PC-9 (cell line): ENCODE results near the gene KLHL6. TPM values are rescaled to one million over a fixed set of nuclear protein-coding genes. Genes with fewer than 3 reads are reported as not detected.

Source experiments
- BruUV-seq: library from RNA; stranded (reverse); fragments of 400-500 nt; replicated peaks from 2 replicates; lab custom pipeline; 2021; lab: Mats Ljungman, UMichigan
- CTCF ChIA-PET: fragments of 300-600 bp; sonication (Branson Sonifier 250); formaldehyde crosslinking; loops from one replicate; lab custom pipeline; 2022; ENCODE audit warnings: antibody characterized with exemption; lab: Charles Lee
- POLR2A ChIA-PET: fragments of 300-600 bp; sonication (Branson Sonifier 250); formaldehyde crosslinking; loops from one replicate; lab custom pipeline; 2022; ENCODE audit warnings: antibody characterized with exemption; ENCODE audit not compliant: unreplicated experiment; lab: Charles Lee
- DNase-seq, 2 experiments: peaks; one replicate each; pipeline versions ENCODE4 v3.0.0 to v3.0.0-alpha.2; 2015 to 2022; ENCODE audit warnings: mixed read lengths in 1 of 2
- H2AFZ ChIP-seq: fragments of 200-600 bp; sonication (generic); 2 replicates; pipeline ENCODE4 v1.8.1; 2017; ENCODE audit warnings: antibody characterized with exemption
- H3F3A ChIP-seq: fragments of 200-600 bp; sonication (generic); 2 replicates; pipeline ENCODE4 v1.8.1; 2017; ENCODE audit warnings: antibody characterized with exemption, mild to moderate bottlenecking, low read depth; ENCODE audit not compliant: insufficient read depth
- H3K27ac ChIP-seq: fragments of 200-600 bp; sonication (generic); 2 replicates; pipeline ENCODE4 v1.6.1; 2016; ENCODE audit warnings: mixed run types
- H3K27me3 ChIP-seq: fragments of 200-600 bp; sonication (generic); 2 replicates; pipeline ENCODE4 v1.6.1; 2016; ENCODE audit warnings: low read depth, mixed run types; ENCODE audit not compliant: insufficient read depth
- H3K36me3 ChIP-seq: fragments of 200-600 bp; sonication (generic); 2 replicates; pipeline ENCODE4 v1.6.1; 2016; ENCODE audit warnings: low read depth, mixed run types
- H3K4me1 ChIP-seq: fragments of 200-600 bp; sonication (generic); replicated peaks from 2 replicates; pipeline ENCODE4 v1.6.1; 2016; ENCODE audit warnings: mixed run types; ENCODE audit not compliant: insufficient read depth
- H3K4me2 ChIP-seq: fragments of 200-600 bp; sonication (generic); 2 replicates; pipeline ENCODE4 v1.6.1; 2017; ENCODE audit warnings: mixed run types
- H3K4me3 ChIP-seq: fragments of 200-600 bp; sonication (generic); 2 replicates; pipeline ENCODE4 v1.6.1; 2016; ENCODE audit warnings: mixed run types
- H3K79me2 ChIP-seq: fragments of 200-600 bp; sonication (generic); 2 replicates; pipeline ENCODE4 v1.6.1; 2017; ENCODE audit warnings: low read depth, mixed run types
- H3K9me2 ChIP-seq: fragments of 200-600 bp; sonication (generic); 2 replicates; pipeline ENCODE4 v1.8.1; 2017; ENCODE audit warnings: mild to moderate bottlenecking; ENCODE audit not compliant: insufficient read depth
- H3K9me3 ChIP-seq: fragments of 200-600 bp; sonication (generic); 2 replicates; pipeline ENCODE4 v1.8.1; 2016; ENCODE audit warnings: low read depth; ENCODE audit not compliant: insufficient read depth
- H4K20me1 ChIP-seq: fragments of 200-600 bp; sonication (generic); 2 replicates; pipeline ENCODE4 v1.8.1; 2017; ENCODE audit not compliant: insufficient read depth
- CTCF ChIP-seq: fragments of 200-600 bp; sonication (generic); conservative IDR thresholded peaks from 2 replicates; pipeline ENCODE4 v1.6.1; 2017; ENCODE audit warnings: mixed run types, antibody characterized with exemption, mild to moderate bottlenecking, moderate library complexity
- EZH2 ChIP-seq: fragments of 200-600 bp; sonication (generic); IDR thresholded peaks from 2 replicates; pipeline ENCODE4 v1.8.0; 2017; ENCODE audit warnings: antibody characterized with exemption, low read depth
- intact Hi-C: fragments of 100-400 bp; cut with micrococcal nuclease; formaldehyde crosslinking; loops from one replicate; pipeline ENCODE4 v1.10.0; 2022; ENCODE audit not compliant: unreplicated experiment
- total RNA-seq: library from RNA; stranded (reverse); gene quantifications from 2 replicates; pipeline ENCODE4 v1.2.3, GENCODE V29; 2021

Gene KLHL6
- total RNA-seq, 1 experiment from 2014 or later, result 0.04 TPM

GRCh38 chr3:183587336-183587735 is 31.8 kb upstream of the KLHL6 start:
- Histone ChIP-seq H3K9me2 (no peaks in the 10 kb centered on the region), H3K9me3 (no peaks in the 10 kb centered on the region), H3K79me2 (no peaks in the 10 kb centered on the region), H3K4me1 (no peaks in the 10 kb centered on the region), H4K20me1 (no peaks in the 10 kb centered on the region), H3K27ac (no peak overlapping the region), H3K4me2 (no peak overlapping the region), H3K4me3 (no peak overlapping the region), H3K27me3 (no peaks in the 10 kb centered on the region), H3K36me3 (no peaks in the 10 kb centered on the region), H3F3A (no peaks in the 10 kb centered on the region), H2AFZ (no peak overlapping the region)
- CTCF ChIA-PET, result interaction anchor here (0.6 kb wide), 1 partner anchor 585 kb away, joined by 3 read pairs; no protein-coding TSS in a partner anchor
- no TSS peak for BruUV-seq
- no peak for TF ChIP-seq EZH2
- no peak for TF ChIP-seq CTCF
- intact Hi-C loops, result no loop called here
- POLR2A ChIA-PET, result interaction anchor here (0.7 kb wide), 1 partner anchor 170 kb away, joined by 3 read pairs; no protein-coding TSS in a partner anchor
- DNase-seq, result no peak

GRCh38 chr3:183586477-183586876 is 31.0 kb upstream of the KLHL6 start:
- no peak overlapping the region for H3K27ac ChIP-seq
- no peaks in the 10 kb centered on the region for H3F3A ChIP-seq
- no peaks in the 10 kb centered on the region for H3K36me3 ChIP-seq
- ChIA-PET CTCF (no interaction called here), POLR2A (no interaction called here)
- intact Hi-C loops, result no loop called here
- no peak overlapping the region for H3K4me3 ChIP-seq
- no peaks in the 10 kb centered on the region for H3K4me1 ChIP-seq
- no peaks in the 10 kb centered on the region for H3K9me2 ChIP-seq
- no TSS peak for BruUV-seq
- no peaks in the 10 kb centered on the region for H4K20me1 ChIP-seq
- no peak overlapping the region for H2AFZ ChIP-seq
- no peak for DNase-seq
- TF ChIP-seq EZH2, result no peak
- TF ChIP-seq CTCF, result no peak
- no peaks in the 10 kb centered on the region for H3K27me3 ChIP-seq
- H3K79me2 ChIP-seq, result no peaks in the 10 kb centered on the region
- no peaks in the 10 kb centered on the region for H3K9me3 ChIP-seq
- H3K4me2 ChIP-seq, result no peak overlapping the region

- intact Hi-C loops, result no loop called here
- no TSS peak for BruUV-seq
- no peaks in the 10 kb centered on the region for H4K20me1 ChIP-seq
These were observed 29.4 kb upstream of the KLHL6 start for GRCh38 chr3:183584914-183585280.

More at GRCh38 chr3:183584914-183585280, 29.4 kb upstream of the KLHL6 start:
- H3K9me2 ChIP-seq, result no peaks in the 10 kb centered on the region
- no peaks in the 10 kb centered on the region for H3K9me3 ChIP-seq
- H3K79me2 ChIP-seq, result no peaks in the 10 kb centered on the region
- no peaks in the 10 kb centered on the region for H3K4me1 ChIP-seq
- no peaks in the 10 kb centered on the region for H3K36me3 ChIP-seq
- no peaks in the 10 kb centered on the region for H3F3A ChIP-seq
- DNase-seq, result no peak
- CTCF ChIA-PET, result interaction anchor here (0.6 kb wide), 2 partner anchors 111 to 115 kb away, joined by 3 to 6 read pairs; no protein-coding TSS in a partner anchor
- no peak overlapping the region for H2AFZ ChIP-seq
- no peak overlapping the region for H3K4me3 ChIP-seq
- H3K4me2 ChIP-seq, result no peak overlapping the region
- TF ChIP-seq CTCF (no peak), EZH2 (no peak)
- H3K27me3 ChIP-seq, result peaks cover 2% of the 10 kb centered on the region; the same call in 1 of the 2 replicates
- POLR2A ChIA-PET, result no interaction called here
- no peak overlapping the region for H3K27ac ChIP-seq
